ENCODE results near the gene ACACB. TPM values are rescaled to one million over a fixed set of nuclear protein-coding genes. Genes with fewer than 3 reads are reported as not detected.
A peak's percentile ranks its signal among the peaks of the same experiment; 100 is the strongest.

The ACACB gene
- total and polyA plus RNA-seq, 11 donors: 29.9 to 176 (median 119) TPM

DNA sequence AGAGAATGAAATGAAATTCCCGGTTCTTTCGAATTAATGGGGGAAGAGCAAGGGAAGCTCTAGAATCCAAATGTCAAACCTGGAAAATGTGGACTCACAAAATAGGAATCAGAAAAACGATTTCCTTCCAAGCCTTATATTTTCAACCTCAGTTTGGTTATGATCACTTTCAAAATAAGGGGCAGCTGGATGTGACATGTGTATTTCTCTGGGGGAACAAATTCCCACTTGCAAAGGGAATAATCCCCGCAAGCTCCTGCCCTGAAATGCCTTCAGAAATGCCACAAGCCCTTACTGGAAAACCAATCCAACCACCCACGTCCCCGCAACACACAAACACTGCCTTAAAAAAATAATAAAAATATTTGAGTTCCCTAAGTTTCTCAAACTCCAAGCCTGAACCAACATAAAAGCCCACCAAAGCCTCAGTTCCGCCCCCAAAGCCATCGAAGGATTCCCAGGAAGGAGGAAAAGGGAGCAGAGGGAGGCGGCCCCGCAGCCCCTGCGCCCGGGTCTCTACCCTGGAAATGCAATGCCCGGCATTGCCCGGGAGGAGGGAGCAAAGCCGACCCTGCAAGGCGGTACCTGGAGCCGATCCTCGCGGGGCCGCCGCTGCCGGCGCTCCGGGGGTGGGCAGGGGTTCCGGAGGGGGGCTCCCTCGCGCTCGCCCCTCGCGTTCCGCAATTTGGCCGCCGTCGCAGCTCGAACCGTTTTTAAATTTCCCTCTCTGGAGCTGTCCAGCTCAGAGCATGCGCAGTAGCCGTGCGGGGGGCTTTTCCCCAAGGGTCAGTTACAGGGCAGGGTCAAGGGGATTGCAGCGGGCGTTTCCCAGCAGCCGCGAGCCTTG lies 192.4 kb downstream of the ACACB start, which contains the start of gene FOXN4:
TSS of gene FOXN4 (minus strand) at position 751 of the 847 bp plus-strand sequence. CDS start 963 bp downstream, outside the sequence.
- no peak within 1 kb of the TSS for H3K27ac ChIP-seq
- WGBS, 4 donors: 7 to 29% (median 10%) methylated on average over 13 to 43 of the region's 43 CpGs
- ATAC-seq (no peak), DNase-seq (no peak)
- TF ChIP-seq, protein P1, sequence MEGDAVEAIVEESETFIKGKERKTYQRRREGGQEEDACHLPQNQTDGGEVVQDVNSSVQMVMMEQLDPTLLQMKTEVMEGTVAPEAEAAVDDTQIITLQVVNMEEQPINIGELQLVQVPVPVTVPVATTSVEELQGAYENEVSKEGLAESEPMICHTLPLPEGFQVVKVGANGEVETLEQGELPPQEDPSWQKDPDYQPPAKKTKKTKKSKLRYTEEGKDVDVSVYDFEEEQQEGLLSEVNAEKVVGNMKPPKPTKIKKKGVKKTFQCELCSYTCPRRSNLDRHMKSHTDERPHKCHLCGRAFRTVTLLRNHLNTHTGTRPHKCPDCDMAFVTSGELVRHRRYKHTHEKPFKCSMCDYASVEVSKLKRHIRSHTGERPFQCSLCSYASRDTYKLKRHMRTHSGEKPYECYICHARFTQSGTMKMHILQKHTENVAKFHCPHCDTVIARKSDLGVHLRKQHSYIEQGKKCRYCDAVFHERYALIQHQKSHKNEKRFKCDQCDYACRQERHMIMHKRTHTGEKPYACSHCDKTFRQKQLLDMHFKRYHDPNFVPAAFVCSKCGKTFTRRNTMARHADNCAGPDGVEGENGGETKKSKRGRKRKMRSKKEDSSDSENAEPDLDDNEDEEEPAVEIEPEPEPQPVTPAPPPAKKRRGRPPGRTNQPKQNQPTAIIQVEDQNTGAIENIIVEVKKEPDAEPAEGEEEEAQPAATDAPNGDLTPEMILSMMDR (IDR thresholded peaks at IDR 0.05): no peak
- no peak for TF ChIP-seq POLR2A (IDR thresholded peaks at IDR 0.05)
- H3K4me3 ChIP-seq: peak within 1 kb of the TSS; percentile 2 to 55 (median 41)
- no peaks in the 10 kb centered on the region for H3K9me3 ChIP-seq
- H3K4me1 ChIP-seq: peaks cover 0 to 22% (median 14%) of the 10 kb centered on the region in 12 donors
- no peaks in the 10 kb centered on the region for H3K36me3 ChIP-seq
- peaks cover 16 to 82% (median 36%) of the 10 kb centered on the region in 9 donors for H3K27me3 ChIP-seq
- intact Hi-C loops (cut with DNase I): no loop called here

DNA sequence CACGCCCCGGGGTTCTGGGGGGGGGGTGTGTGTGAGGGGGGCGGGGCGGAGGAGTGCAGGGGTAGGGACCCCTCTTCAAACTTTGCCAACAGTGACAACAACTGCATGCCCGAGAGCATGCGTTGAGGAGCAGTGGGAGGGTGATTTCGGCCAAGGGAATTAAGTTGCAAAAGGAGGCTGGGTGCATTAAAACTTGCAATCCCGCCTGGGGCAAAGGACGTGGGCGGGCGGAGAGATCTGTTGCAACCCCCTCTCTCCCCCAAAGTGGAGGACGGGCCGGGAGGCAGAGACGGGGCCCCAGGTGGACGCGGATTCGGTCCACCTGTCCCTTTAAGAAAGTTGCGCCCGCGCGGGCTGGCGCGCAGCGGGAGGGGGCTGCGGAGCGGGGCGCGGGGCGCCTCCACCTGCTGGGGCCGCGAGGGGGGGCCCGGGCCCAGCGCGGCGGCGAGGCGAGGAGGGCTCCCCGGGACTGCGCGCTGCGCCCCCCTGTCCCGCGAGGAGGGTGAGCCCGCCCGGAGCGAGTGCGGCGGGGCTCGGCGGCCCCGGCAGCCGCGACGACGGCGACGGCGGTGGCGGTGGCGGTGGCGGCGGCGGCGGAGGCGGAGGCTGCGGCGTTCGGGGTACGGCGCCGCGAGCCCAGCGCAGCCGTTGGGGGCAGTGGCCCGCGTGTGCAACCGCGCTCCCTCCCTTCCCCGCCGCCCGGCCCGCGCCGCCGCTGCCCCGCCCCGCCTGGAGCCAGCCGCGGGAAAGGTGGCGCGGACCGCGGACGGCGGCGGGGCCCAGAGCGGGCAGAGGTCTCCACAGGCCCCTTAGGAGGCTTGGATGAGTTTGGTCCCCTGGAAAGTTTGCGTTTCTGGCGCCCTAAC lies 193.2 kb downstream of the ACACB start:
- H3K27me3 ChIP-seq: peaks cover 14 to 83% (median 35%) of the 10 kb centered on the region in 9 donors

DNA sequence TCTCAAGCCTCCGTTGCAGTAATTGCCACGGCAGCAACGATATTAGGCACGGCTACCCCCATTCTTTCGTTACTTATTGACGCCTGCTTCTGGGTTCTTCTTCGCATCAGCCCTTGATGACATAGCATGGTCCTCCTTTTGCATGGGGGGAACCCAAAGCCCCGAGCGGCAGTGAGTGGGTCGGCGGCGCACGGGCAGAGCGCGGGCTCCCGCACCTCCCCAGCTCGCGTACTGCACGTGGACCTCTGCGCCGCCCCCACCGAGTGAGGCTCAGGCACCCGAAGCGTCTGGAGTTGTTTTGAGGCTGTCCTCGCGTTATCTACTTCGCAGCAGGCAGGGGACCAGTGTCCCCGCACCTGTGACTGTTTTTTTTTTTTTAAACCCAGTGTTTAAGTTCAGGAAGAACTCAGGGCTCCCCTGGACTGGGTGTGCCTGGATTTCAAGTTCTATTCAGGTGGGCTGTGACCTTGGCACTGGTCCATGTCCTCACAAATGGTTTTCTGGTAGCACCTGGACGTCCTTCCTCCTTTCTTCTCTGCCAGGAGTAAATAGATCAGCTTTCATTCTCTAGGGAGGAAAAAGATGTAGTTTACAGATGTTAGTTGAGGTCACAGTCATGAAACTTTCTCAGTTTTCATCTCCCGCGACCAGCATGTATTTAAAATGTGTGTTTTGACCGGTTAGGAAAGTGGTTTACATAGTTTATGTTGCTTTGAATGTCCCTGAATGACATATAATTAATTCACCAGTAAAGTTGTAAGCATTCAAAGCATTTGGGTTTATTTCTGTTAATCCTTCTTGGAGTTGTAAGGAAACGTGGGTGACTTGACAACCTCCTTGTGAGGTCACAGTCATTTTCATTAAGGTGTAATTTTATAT lies 194.1 kb downstream of the ACACB start:
- TF ChIP-seq, protein P1 (IDR thresholded peaks at IDR 0.05): no peak
- TF ChIP-seq POLR2A (IDR thresholded peaks at IDR 0.05): no peak
- Histone ChIP-seq H3K9me3 (no peaks in the 10 kb centered on the region), H3K27ac (no peak overlapping the region), H3K4me1 (peaks cover 0 to 22% (median 14%) of the 10 kb centered on the region in 12 donors), H3K27me3 (peaks cover 12 to 74% (median 35%) of the 10 kb centered on the region in 9 donors), H3K4me3 (peak overlapping the region in 11 of 12 donors; percentile 28 to 55 (median 42)), H3K36me3 (no peaks in the 10 kb centered on the region)
- 7 to 12% (median 10%) methylated on average over 20 to 33 of the region's 33 CpGs for WGBS, 4 donors
- ATAC-seq (peak in 2 of 4 donors; percentile 29 to 38), DNase-seq (no peak)
- intact Hi-C loops (cut with DNase I): no loop called here

More for the DNA sequence above, 193.2 kb downstream of the ACACB start:
- no peak overlapping the region for H3K27ac ChIP-seq
- ATAC-seq: no peak
- intact Hi-C loops (cut with DNase I): no loop called here
- no peak for DNase-seq
- H3K9me3 ChIP-seq: no peaks in the 10 kb centered on the region
- WGBS, 4 donors: 0 to 1% (median 0%) methylated on average over 12 to 99 of the region's 99 CpGs
- peaks cover 0 to 22% (median 14%) of the 10 kb centered on the region in 12 donors for H3K4me1 ChIP-seq
- H3K36me3 ChIP-seq: no peaks in the 10 kb centered on the region
- peak overlapping the region; percentile 2 to 55 (median 41) for H3K4me3 ChIP-seq
- TF ChIP-seq POLR2A (IDR thresholded peaks at IDR 0.05): no peak
- TF ChIP-seq, protein P1 (IDR thresholded peaks at IDR 0.05): no peak

Other genes with a start within 250 kb of the ACACB start
- gene DAO, start 236.5 kb upstream of the ACACB start, total RNA-seq: not detected
- gene DAO, start 236.5 kb upstream of the ACACB start, polyA plus RNA-seq: not detected
- gene SVOP, start 95.5 kb upstream of the ACACB start, total RNA-seq: 1 to 10 TPM in 6 of 9 donors, under 1 TPM in 3; 0.25 to 5.3 (median 2.2) TPM
- 1 to 10 TPM in 1 of 2 donors, under 1 TPM in 1; 0.14 to 3.1 TPM for gene SVOP, start 95.5 kb upstream of the ACACB start, polyA plus RNA-seq
- 10 to 100 TPM in 8 of 9 donors, 1 to 10 TPM in 1; 9.8 to 29.9 (median 16.7) TPM for gene USP30, start 64.0 kb upstream of the ACACB start, total RNA-seq
- gene USP30, start 64.0 kb upstream of the ACACB start, polyA plus RNA-seq: 1 to 10 TPM; 7.1 to 7.2 TPM
- gene ALKBH2, start 23.1 kb upstream of the ACACB start, total RNA-seq: 1 to 10 TPM; 5.1 to 9.4 (median 7.1) TPM
- 10 to 100 TPM; 16.8 to 18.0 TPM for gene ALKBH2, start 23.1 kb upstream of the ACACB start, polyA plus RNA-seq
- 10 to 100 TPM; 20.9 to 37.8 (median 25.3) TPM for gene UNG, start 19.0 kb upstream of the ACACB start, total RNA-seq
- 10 to 100 TPM; 14.5 to 27.8 TPM for gene UNG, start 19.0 kb upstream of the ACACB start, polyA plus RNA-seq
- not detected for gene FOXN4, start 192.7 kb downstream of the ACACB start, total RNA-seq
- not detected for gene FOXN4, start 192.7 kb downstream of the ACACB start, polyA plus RNA-seq
- gene MYO1H, start 231.3 kb downstream of the ACACB start, total RNA-seq: under 1 TPM in 6 of 9 donors, not detected in 3; 0.12 to 1.00 (median 0.22) TPM
- gene MYO1H, start 231.3 kb downstream of the ACACB start, polyA plus RNA-seq: under 1 TPM; 0.04 to 0.28 TPM

Measured in heart left ventricle (tissue), 16 donors.